Cardiac fibroblast (primary cell): ENCODE results near the gene KCTD17.

Experiments used
- DNase-seq, 2 donors: peaks; one replicate each; pipeline versions ENCODE4 v3.0.0 to v3.0.0-alpha.2; 2010; ENCODE audit warnings: low read depth in 2 of 2
- H3K4me3 ChIP-seq, 2 donors: replicated peaks in 1 of 2; 1 replicate in 1 of 2; 2 replicates in 1 of 2; pipeline ENCODE4 v1.5.1; 2011; ENCODE audit warnings: low read depth in 2 of 2, low read length in 2 of 2, mild to moderate bottlenecking in 2 of 2, moderate library complexity in 1 of 2
- TF ChIP-seq, protein P1 (sequence below): IDR thresholded peaks from one replicate; pipeline ENCODE4 v1.5.1; 2011; ENCODE audit warnings: low read depth, mild to moderate bottlenecking, low read length, inconsistent platforms

The KCTD17 gene

DNA sequence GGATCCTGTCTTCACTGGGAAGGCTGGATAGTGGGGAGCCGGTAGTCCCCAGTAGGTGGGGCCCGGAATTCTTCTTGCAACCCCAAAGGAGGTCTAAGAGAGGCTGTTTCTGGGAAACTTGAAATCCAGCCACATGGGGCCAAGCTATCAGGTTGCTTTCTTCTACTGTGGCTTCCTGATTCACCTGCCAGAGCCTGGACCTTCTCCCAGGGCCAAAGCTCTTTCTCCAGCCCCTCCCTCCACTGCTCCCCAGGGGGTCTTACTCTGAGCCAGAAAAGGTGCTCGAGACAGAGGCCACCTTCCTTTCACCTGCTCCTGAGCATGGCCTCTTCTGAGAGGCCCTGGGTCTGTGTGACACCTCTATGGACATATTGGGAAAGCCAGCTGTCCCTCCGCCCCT, 41.4 kb upstream of the KCTD17 start:
- DNase-seq = no peak
- H3K4me3 ChIP-seq = no peak overlapping the region
- TF ChIP-seq, protein P1, sequence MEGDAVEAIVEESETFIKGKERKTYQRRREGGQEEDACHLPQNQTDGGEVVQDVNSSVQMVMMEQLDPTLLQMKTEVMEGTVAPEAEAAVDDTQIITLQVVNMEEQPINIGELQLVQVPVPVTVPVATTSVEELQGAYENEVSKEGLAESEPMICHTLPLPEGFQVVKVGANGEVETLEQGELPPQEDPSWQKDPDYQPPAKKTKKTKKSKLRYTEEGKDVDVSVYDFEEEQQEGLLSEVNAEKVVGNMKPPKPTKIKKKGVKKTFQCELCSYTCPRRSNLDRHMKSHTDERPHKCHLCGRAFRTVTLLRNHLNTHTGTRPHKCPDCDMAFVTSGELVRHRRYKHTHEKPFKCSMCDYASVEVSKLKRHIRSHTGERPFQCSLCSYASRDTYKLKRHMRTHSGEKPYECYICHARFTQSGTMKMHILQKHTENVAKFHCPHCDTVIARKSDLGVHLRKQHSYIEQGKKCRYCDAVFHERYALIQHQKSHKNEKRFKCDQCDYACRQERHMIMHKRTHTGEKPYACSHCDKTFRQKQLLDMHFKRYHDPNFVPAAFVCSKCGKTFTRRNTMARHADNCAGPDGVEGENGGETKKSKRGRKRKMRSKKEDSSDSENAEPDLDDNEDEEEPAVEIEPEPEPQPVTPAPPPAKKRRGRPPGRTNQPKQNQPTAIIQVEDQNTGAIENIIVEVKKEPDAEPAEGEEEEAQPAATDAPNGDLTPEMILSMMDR = no peak

DNA sequence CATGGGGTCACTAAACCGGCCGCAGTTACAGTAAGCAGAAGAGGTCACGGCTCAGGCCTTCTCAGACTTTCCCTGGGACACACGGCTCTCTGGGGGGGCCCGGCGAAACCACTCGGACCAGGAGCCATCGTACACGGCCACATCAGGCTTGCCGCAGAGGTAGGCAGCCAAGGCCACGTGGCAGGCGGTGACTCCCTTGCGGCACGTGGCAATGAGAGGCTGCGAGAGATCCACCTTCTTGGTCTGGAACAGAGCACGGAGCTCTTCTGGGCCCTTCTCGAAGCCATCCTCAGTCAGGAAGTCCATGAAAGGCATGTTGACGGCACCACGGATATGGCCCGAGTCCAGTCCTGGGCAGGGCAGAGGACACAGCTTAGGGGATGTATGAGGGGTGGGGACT, 40.6 kb upstream of the KCTD17 start:
- TF ChIP-seq, protein P1 = no peak
- no peak for DNase-seq
- H3K4me3 ChIP-seq = no peak overlapping the region

DNA sequence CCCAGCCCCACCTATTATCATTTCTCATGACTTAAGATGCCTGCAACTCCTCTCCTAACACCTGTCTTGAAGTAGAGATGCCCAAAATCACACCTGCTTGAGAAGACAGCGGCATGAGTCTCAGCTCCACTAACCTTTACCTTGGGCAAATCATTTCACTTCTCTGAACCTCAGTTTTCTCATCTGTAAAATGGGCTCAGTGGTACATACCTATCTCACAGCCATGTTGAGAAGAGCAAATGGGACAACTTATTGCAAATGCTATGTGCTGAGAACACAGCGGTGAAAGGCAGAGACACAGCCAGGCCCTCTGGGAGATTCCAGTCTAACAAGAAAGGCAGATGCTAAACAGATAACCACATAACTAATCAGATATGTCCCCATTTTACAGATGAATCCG, 40.1 kb upstream of the KCTD17 start:
- DNase-seq = no peak
- TF ChIP-seq, protein P1 = no peak
- no peak overlapping the region for H3K4me3 ChIP-seq

DNA sequence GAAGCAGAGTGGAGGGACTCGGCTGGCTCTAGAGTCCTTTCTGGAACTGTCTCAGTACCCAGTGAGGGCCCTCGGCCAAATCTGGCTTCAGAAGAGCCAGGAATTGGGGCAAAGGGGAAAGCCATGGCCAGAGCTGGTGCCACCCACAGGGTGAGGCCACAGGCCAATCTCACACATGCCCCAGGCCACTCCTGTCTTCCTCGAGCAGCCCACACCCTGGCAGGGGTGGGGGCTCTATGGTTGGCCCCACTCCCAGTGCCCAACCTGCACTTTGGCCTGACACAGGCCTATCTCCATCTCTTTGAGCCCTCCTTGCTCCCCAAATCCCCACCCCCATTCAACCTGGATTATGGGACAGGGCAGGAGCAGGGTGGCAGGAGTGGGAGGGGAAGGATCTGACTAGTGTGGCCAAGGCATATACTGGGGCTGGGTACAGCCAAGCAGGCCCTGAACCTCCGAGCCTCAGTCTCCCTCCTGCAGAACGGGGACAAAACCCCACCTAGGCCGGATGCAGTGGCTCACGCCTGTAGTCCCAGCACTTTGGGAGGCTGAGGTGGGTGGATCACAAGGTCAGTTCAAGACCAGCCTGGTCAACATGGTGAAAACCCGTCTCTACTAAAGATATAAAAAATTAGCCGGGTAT, 39.2 kb upstream of the KCTD17 start:
- H3K4me3 ChIP-seq = no peak overlapping the region
- DNase-seq = peak in 1 of 2 donors; percentile 11
- TF ChIP-seq, protein P1 = no peak

DNA sequence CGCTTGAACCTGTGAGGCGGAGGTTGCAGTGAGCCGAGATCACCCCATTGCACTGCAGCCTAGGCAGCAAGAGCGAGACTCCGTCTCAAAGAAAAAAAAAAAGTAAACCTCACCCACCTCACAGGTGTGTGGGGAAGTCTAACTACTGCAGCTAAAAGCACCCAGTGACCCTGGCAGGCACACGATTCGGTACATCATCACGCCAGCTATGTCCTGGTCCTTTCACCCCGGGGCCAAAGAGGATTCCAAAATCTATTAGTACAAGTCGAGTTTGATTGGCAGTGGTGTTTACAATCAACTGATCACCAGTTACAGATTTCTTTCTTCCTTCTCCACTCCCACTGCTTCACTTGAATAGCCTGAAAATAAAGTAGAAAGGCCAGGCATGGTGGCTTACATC, 38.6 kb upstream of the KCTD17 start:
- DNase-seq = no peak
- H3K4me3 ChIP-seq = no peak overlapping the region
- TF ChIP-seq, protein P1 = no peak

DNA sequence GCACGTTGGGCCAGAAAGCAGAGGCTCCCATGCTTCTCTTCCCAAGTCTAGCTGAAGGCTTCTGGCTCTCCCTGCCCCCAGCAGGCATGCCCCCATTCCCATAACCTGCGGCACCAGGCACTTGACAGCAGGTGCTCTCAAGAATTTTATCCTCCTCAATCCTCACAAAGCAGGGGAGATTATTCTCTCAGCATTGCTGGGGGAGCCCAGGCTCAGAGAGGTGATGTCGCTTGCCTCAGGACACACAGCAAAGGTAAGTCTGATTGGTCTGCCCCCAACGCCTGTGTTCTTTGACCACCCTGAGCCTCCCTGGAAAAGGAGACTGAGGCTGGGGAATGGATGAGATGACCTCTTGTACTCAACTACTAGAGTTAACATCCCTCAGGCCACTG, 37.1 kb upstream of the KCTD17 start:
- TF ChIP-seq, protein P1 = no peak
- no peak for DNase-seq
- H3K4me3 ChIP-seq = no peak overlapping the region

DNA sequence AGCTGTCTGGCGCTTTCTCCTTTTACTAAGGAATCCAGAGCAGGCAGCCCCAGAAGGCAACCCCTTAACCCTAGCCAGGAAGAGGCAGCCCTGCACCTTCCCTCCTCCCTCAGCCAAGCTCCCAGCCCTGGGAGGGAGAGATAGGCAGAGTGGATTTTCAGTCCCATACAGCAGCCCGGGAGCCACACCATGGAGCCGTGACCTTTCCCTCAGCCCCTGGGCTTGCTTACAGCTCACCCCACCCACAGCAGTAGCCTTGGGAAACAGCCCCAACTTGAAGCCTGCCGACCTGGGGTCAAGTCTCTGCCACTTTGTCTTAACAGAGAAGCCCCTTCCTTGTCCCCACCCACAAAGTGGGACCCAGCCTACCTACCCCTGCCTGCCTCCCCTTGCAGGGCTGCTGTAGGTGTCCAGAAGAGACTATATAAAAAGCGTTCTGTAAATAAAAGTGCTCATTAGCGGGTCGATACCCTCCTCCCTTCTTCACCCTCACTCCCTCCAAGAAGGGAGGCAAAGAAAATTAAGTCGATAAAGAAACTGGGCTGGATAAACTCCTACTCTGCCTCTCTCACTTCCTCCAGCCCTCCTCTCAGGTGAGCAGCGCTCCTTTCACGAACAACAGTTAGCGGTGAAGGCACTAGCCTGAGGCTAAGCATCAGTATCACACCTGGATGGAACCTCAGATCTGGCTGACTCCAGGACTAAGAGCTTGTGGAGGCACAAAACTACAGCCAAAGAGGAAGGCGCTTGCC, 36.5 kb upstream of the KCTD17 start:
- TF ChIP-seq, protein P1 = no peak
- H3K4me3 ChIP-seq = no peak overlapping the region
- DNase-seq = peak in 1 of 2 donors; percentile 15
